Nasal cavity respiratory epithelium epithelial cell of viscerocranial mucosa (primary cell): ENCODE measurements around the gene C1QL1. TPM values are rescaled to one million over a fixed set of nuclear protein-coding genes. Genes with fewer than 3 reads are reported as not detected.

Experiments used
- total RNA-seq: library from RNA; depleted of rRNA; stranded (reverse); fragments of >200 nt; gene quantifications from 2 replicates; pipeline ENCODE4 v1.2.3, GENCODE V29; 2014

C1QL1 gene
- total RNA-seq: under 0.01 and 0.07 TPM in 2 replicates

GRCh38 chr17:44968225-44969143 lies at the start of gene C1QL1:
Gene C1QL1 (minus strand): TSS chr17:44968303. CDS start chr17:44968048, 255 bp downstream.

GRCh38 chr17:44947461-44948314 lies 20.4 kb downstream of the C1QL1 start, which contains the start of gene KIF18B:
Gene KIF18B (minus strand): TSS chr17:44947773. CDS start chr17:44936344, 11,429 bp downstream.

DNA sequence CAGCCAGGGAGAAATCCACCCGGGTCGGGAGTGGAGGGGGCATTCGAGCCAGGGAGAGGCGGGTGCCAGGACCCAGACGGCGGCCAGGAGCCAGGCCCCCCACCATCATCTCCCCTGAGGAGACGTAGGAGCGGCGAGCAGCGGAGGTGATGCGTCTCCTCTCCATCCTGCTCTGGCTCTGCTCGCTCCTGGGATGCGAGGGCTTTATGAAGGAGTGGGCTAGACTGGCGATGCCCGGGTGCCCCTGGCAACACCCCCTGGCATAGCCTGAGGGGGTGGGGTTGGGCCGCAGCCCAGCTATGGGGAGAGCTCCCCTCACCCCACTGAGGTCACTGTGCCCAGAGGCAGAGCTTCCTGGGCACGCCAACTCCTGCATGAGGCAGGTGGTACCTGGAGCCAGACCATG lies 52.8 kb downstream of the C1QL1 start, which contains the start of gene GFAP:
Gene GFAP (minus strand): TSS at position 180 of the 406 bp plus-strand sequence. CDS start 14 bp downstream, at position 166.

Other genes with a start within 250 kb of the C1QL1 start
- gene ADAM11, start 209.3 kb downstream of the C1QL1 start, total RNA-seq: under 0.01 TPM in 2 replicates
- 1.5 and 6.5 TPM in 2 replicates for gene GJC1, start 138.0 kb downstream of the C1QL1 start, total RNA-seq
- not detected in 2 replicates for gene HIGD1B, start 120.4 kb downstream of the C1QL1 start, total RNA-seq
- 91.2 and 160 TPM in 2 replicates for gene EFTUD2, start 68.9 kb downstream of the C1QL1 start, total RNA-seq
- under 0.01 TPM in 1 of 2 replicates, not detected in the other for gene GFAP, start 52.8 kb downstream of the C1QL1 start, total RNA-seq
- gene KIF18B, start 20.5 kb downstream of the C1QL1 start, total RNA-seq: under 0.01 TPM in 1 of 2 replicates, not detected in the other
- 33.2 and 80.1 TPM in 2 replicates for gene DCAKD, start 83.3 kb upstream of the C1QL1 start, total RNA-seq
- gene NMT1, start 93.0 kb upstream of the C1QL1 start, total RNA-seq: 64.9 and 152 TPM in 2 replicates
- gene PLCD3, start 164.2 kb upstream of the C1QL1 start, total RNA-seq: 43.4 and 185 TPM in 2 replicates
- gene ACBD4, start 167.4 kb upstream of the C1QL1 start, total RNA-seq: 4.6 and 5.5 TPM in 2 replicates
- gene HEXIM1, start 180.2 kb upstream of the C1QL1 start, total RNA-seq: 11.6 and 19.9 TPM in 2 replicates
- 3.4 TPM in 2 replicates for gene HEXIM2, start 193.6 kb upstream of the C1QL1 start, total RNA-seq